Astrocyte of the cerebellum (primary cell): ENCODE results near the gene IL1RL2.

Experiments
- DNase-seq: peaks from one replicate; pipeline ENCODE4 v3.0.0-alpha.2; 2011; ENCODE audit warnings: low read depth
- H3K4me3 ChIP-seq: 2 replicates; pipeline ENCODE4 v1.5.1; 2011; ENCODE audit warnings: mild to moderate bottlenecking, low read depth, low read length, moderate library complexity
- CTCF ChIP-seq: IDR thresholded peaks from 2 replicates; pipeline ENCODE4 v1.5.1; 2012; ENCODE audit warnings: low read length, low read depth, moderate library complexity, mild to moderate bottlenecking; ENCODE audit errors: missing control alignments
- in situ Hi-C: cut with HindIII; loops from 2 replicates; pipeline ENCODE4 v1.10.0; 2017; ENCODE audit warnings: low sequenced_read_pairs

Gene IL1RL2

GRCh38 chr2:102147935-102148334 is 38.9 kb upstream of the IL1RL2 start:
- in situ Hi-C loops = no loop called here
- DNase-seq = peak; percentile 66
- H3K4me3 ChIP-seq = no peak overlapping the region
- TF ChIP-seq CTCF = no peak

DNA sequence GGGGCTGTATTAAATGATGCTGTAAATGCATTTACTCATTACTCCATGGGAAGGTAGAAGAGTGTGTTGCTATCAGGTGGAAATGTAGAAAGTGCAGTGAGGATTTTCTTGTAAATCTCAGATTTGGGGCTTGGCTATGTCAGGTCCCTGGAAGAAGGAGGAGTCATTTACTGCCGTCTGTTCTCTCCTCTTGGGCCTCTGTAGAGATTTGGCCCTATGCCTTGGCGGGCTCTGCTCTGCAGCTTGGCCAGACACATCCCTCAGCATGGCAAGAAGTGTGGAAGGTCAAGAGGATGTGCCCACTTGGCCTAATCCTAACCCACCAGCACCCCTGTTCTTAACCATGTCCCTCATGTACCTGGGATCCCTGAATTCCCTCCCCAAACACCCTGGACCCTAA is 37.6 kb upstream of the IL1RL2 start:
- in situ Hi-C loops = no loop called here
- H3K4me3 ChIP-seq = no peak overlapping the region
- DNase-seq = no peak
- no peak for TF ChIP-seq CTCF

- no peak for TF ChIP-seq CTCF
- H3K4me3 ChIP-seq = no peak overlapping the region
- no peak for DNase-seq
- in situ Hi-C loops = no loop called here
These were observed 37.0 kb upstream of the IL1RL2 start for GRCh38 chr2:102149644-102150455.

DNA sequence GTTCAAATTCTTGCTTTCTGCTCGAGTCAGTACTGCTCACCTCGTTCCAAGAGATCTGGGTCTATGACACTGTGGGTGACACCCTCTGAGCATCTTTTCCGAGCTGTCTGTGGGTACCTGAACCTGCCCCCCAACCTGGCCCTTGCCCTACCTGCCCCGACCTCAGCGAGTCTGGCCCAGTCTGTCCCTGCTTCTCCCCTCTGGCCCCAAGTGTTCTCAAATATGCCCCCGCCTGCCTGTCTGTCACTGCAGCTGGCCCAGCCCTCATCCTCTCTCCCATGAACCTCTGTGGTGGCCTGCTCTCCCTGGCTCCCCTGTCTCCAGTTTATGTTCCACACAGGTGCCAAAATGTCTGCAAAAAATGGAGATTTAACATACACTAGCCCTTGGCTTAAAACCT is 32.5 kb upstream of the IL1RL2 start:
- DNase-seq = no peak
- in situ Hi-C loops = no loop called here
- no peak for TF ChIP-seq CTCF
- H3K4me3 ChIP-seq = no peak overlapping the region

- TF ChIP-seq CTCF = no peak
- no peak for DNase-seq
- in situ Hi-C loops = no loop called here
- H3K4me3 ChIP-seq = no peak overlapping the region
These were observed 31.7 kb upstream of the IL1RL2 start for GRCh38 chr2:102154946-102155702.

GRCh38 chr2:102155703-102156515 is 30.9 kb upstream of the IL1RL2 start:
- in situ Hi-C loops = no loop called here
- DNase-seq = no peak
- no peak for TF ChIP-seq CTCF
- no peak overlapping the region for H3K4me3 ChIP-seq
